Lower lobe of right lung (tissue), 2 donors: ENCODE results near the gene SERPINA5. TPM values are rescaled to one million over a fixed set of nuclear protein-coding genes. Genes with fewer than 3 reads are reported as not detected.
"Not testable (repeated sequence)": the region's sequence is repeated elsewhere in the genome, so short reads cannot be mapped to it uniquely, and the experiment has no call there.

Experiments
- ATAC-seq, 2 donors: fragments of 200-7000 bp; cut with Tn5 transposase; one replicate each; pipeline ENCODE4 v1.9.1; 2020 to 2022; ENCODE audit warnings: mild to moderate bottlenecking in 2 of 2, moderate library complexity in 2 of 2
- DNase-seq: peaks from one replicate; pipeline ENCODE4 v3.0.0-alpha.2; 2020
- H3K27ac ChIP-seq: fragments of 200-600 bp; one replicate; pipeline ENCODE4 v1.8.0; 2022
- H3K27me3 ChIP-seq: fragments of 200-600 bp; one replicate; pipeline ENCODE4 v1.8.0; 2022; ENCODE audit warnings: low read depth
- H3K36me3 ChIP-seq: fragments of 200-600 bp; one replicate; pipeline ENCODE4 v1.8.0; 2022; ENCODE audit warnings: mild to moderate bottlenecking
- H3K4me1 ChIP-seq: fragments of 200-600 bp; one replicate; pipeline ENCODE4 v1.8.0; 2022
- H3K4me3 ChIP-seq: fragments of 200-600 bp; one replicate; pipeline ENCODE4 v1.8.0; 2022; ENCODE audit warnings: mild to moderate bottlenecking
- H3K9me3 ChIP-seq: fragments of 200-600 bp; one replicate; pipeline ENCODE4 v1.8.0; 2022
- intact Hi-C: fragments of 100-400 bp; cut with DNase I; formaldehyde crosslinking; loops from one replicate; pipeline ENCODE4 v1.11.0; 2022
- total RNA-seq: library from RNA; stranded (reverse); fragmentation: NEBNext Ultra II Directional; extraction: Animal tissue kit (Norgen Biotek cat#: 25700); gene quantifications from one replicate; pipeline ENCODE4 v1.2.1, GENCODE V29; 2021
- TF ChIP-seq, protein P1 (sequence below): fragments of 200-600 bp; IDR thresholded peaks from one replicate; pipeline ENCODE4 v1.8.0; 2022; ENCODE audit warnings: antibody characterized with exemption, mild to moderate bottlenecking
- donor health status: DM: no; HTN: yes; CAD: no; lungs with severe emphysema.

SERPINA5 gene
- total RNA-seq, 1 donor from 2014 or later, result 0.56 TPM

- Histone ChIP-seq H3K9me3 (no peaks in the 10 kb centered on the region), H3K4me1 (no peaks in the 10 kb centered on the region), H3K36me3 (no peaks in the 10 kb centered on the region), H3K27ac (no peak overlapping the region), H3K4me3 (no peak overlapping the region), H3K27me3 (no peaks in the 10 kb centered on the region)
- no peak for DNase-seq
- ATAC-seq, result no peak
- TF ChIP-seq, protein P1, sequence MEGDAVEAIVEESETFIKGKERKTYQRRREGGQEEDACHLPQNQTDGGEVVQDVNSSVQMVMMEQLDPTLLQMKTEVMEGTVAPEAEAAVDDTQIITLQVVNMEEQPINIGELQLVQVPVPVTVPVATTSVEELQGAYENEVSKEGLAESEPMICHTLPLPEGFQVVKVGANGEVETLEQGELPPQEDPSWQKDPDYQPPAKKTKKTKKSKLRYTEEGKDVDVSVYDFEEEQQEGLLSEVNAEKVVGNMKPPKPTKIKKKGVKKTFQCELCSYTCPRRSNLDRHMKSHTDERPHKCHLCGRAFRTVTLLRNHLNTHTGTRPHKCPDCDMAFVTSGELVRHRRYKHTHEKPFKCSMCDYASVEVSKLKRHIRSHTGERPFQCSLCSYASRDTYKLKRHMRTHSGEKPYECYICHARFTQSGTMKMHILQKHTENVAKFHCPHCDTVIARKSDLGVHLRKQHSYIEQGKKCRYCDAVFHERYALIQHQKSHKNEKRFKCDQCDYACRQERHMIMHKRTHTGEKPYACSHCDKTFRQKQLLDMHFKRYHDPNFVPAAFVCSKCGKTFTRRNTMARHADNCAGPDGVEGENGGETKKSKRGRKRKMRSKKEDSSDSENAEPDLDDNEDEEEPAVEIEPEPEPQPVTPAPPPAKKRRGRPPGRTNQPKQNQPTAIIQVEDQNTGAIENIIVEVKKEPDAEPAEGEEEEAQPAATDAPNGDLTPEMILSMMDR, result no peak
- intact Hi-C loops, result no loop called here
Observed at GRCh38 chr14:94633121-94633520, 51.9 kb downstream of the SERPINA5 start.

DNA sequence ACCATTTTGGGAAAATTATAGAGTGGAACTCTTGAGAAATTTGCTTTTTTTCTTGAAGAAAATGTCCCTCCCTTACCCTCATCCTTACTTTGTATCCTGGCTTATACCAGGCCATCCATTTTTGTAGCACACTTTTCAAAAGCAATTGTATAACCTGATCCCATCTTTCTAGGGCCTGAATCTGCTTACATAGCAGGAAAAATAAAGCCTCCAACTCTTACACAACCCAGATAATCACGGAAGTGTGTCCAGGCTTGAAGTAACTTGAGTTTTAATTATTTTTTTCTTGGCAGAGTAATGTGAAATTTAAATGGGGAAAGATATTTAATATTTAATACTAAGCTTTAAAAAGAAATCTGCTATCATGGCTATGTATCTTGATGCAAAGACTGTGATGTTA, 53.9 kb downstream of the SERPINA5 start:
- intact Hi-C loops, result no loop called here
- DNase-seq, result no peak
- H3K27ac ChIP-seq, result no peak overlapping the region
- no peaks in the 10 kb centered on the region for H3K27me3 ChIP-seq
- no peaks in the 10 kb centered on the region for H3K9me3 ChIP-seq
- H3K4me1 ChIP-seq, result no peaks in the 10 kb centered on the region
- ATAC-seq, result no peak
- H3K4me3 ChIP-seq, result no peak overlapping the region
- H3K36me3 ChIP-seq, result no peaks in the 10 kb centered on the region
- TF ChIP-seq, protein P1, result no peak

GRCh38 chr14:94636744-94637412, 55.7 kb downstream of the SERPINA5 start:
- H3K27me3 ChIP-seq, result no peaks in the 10 kb centered on the region
- TF ChIP-seq, protein P1, result no peak
- H3K4me3 ChIP-seq, result no peak overlapping the region
- ATAC-seq, result no peak
- intact Hi-C loops, result no loop called here
- H3K36me3 ChIP-seq, result no peaks in the 10 kb centered on the region
- H3K9me3 ChIP-seq, result no peaks in the 10 kb centered on the region
- DNase-seq, result no peak
- no peak overlapping the region for H3K27ac ChIP-seq
- H3K4me1 ChIP-seq, result no peaks in the 10 kb centered on the region

DNA sequence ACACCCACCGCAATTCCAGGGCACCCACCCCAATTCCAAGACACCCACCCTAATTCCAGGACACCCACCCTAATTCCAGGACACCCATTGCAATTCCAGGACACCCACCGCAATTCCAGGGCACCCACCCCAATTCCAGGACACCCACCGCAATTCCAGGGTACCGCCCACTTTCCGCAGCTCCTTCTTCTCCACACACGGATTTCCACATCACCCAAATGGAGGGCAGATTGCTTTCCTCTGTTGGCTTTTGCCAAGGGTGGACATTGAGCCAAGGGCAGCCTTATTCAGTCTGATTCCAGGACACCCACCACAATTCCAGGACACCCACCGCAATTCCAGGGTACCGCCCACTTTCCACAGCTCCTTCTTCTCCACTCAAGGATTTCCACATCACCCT, 56.6 kb downstream of the SERPINA5 start:
- ATAC-seq, H3K27me3 ChIP-seq, H3K36me3 ChIP-seq, H3K4me3 ChIP-seq, H3K9me3 ChIP-seq, H3K4me1 ChIP-seq, DNase-seq, H3K27ac ChIP-seq, intact Hi-C loops: not testable (repeated sequence)

DNA sequence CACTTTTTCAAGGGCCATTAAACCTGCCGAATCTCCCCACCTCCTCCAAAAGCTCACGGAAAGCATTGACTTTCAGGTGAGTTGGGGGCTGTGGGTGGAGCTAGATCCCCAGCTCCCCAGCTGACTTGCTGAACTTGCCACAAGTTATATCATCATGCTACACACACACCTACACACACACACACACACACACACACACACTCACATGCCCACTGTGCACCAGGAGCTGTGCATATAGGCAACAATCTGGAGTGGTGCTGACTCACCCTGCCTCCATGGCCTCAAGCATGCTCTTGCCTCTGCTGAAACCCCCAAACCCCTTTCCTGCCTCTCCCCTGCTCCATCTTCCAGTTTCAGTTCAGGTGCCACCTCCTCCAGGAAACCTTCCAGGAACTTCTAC, 57.1 kb downstream of the SERPINA5 start:
- no peak overlapping the region for H3K27ac ChIP-seq
- no peaks in the 10 kb centered on the region for H3K4me1 ChIP-seq
- intact Hi-C loops, result no loop called here
- DNase-seq (no peak), ATAC-seq (no peak)
- no peaks in the 10 kb centered on the region for H3K27me3 ChIP-seq
- H3K36me3 ChIP-seq, result no peaks in the 10 kb centered on the region
- H3K9me3 ChIP-seq, result no peaks in the 10 kb centered on the region
- TF ChIP-seq, protein P1, result no peak
- no peak overlapping the region for H3K4me3 ChIP-seq

DNA sequence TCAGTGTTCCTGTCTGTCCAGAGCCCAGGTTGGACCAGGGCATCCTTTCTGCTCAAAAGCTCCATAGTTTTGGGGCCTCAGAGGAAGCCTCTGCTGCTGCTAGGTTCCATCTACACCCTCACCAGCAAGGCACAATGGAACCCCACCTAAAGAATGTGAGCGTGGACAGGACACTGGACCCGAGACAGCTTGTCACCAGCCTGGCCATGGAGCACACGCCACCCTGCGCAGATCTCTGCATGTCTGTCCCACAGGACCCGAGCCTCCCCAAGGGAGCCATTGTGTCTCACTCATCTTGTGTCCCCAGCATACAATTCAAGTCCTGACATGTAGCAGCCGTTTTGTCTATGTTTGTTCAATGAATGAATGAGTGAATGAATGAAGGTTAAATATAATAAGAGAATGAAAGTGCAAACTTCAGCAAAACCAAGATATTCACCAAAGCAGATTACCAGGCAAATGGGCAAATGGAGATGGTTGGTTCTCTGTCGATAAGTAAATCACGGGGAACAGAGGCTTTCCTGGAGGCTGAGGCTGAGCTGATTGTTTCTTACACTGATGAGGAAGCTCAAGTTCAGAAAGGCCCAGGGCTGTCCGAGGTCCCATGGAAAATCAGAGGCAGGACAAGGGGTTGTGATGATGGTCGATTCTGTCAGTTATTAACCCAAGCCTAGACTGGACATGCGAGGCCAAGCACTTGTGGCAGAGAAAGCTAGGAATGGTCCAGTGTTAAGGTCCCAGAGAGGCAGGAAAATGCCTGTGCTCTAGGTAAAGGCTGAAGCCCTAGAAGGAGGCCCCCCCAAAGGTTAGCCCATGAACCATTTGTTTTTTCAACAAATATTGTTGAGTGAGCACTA, 58.0 kb downstream of the SERPINA5 start:
- no peaks in the 10 kb centered on the region for H3K27me3 ChIP-seq
- H3K4me3 ChIP-seq, result no peak overlapping the region
- H3K27ac ChIP-seq, result no peak overlapping the region
- no peak for ATAC-seq
- TF ChIP-seq, protein P1, result no peak
- intact Hi-C loops, result no loop called here
- no peaks in the 10 kb centered on the region for H3K9me3 ChIP-seq
- no peaks in the 10 kb centered on the region for H3K36me3 ChIP-seq
- DNase-seq, result no peak
- H3K4me1 ChIP-seq, result no peaks in the 10 kb centered on the region
